A549 (cell line): ENCODE measurements around the gene CNST. TPM values are rescaled to one million over a fixed set of nuclear protein-coding genes. Genes with fewer than 3 reads are reported as not detected.
A peak's percentile ranks its signal among the peaks of the same experiment; 100 is the strongest.

ENCODE experiments used
- ATAC-seq, 2 experiments: fragments of 200-7000 bp in 1 of 2; fragments of >200 bp in 1 of 2; cut with Nextera tagmentation in 1 of 2; cut with Tn5 transposase in 1 of 2; 3 replicates each; pipeline versions ENCODE4 v1.8.0 to v1.9.1; 2018 to 2020; ENCODE audit warnings: mild to moderate bottlenecking in 1 of 2, moderate library complexity in 1 of 2
- CTCF ChIA-PET: fragments of 300-600 bp; sonication (Branson Sonifier 250); formaldehyde crosslinking; extraction: SDS; loops from one replicate; lab custom pipeline; 2021; ENCODE audit warnings: antibody characterized with exemption, inconsistent platforms; lab: Yijun Ruan, JAX
- POLR2A ChIA-PET: fragments of 350-600 bp; formaldehyde crosslinking; extraction: SDS; loops from one replicate; lab custom pipeline; 2021; ENCODE audit warnings: antibody characterized with exemption, inconsistent platforms; lab: Yijun Ruan, JAX
- DNase-seq, 2 experiments: peaks; one replicate each; pipeline versions ENCODE4 v3.0.0 to v3.0.0-alpha.2; 2011 to 2016; ENCODE audit warnings: low read depth in 1 of 2, low spot score in 1 of 2
- FAIRE-seq: peaks from 2 replicates; lab custom pipeline; 2011; peaks lifted over from hg19 to GRCh38; lab: Jason Lieb, UNC
- H3K27ac ChIP-seq, 2 experiments: fragments of >200 bp; sonication (Bioruptor Twin); formaldehyde crosslinking; 3 replicates each; pipeline ENCODE4 v1.5.1; 2016 to 2017
- H3K4me1 ChIP-seq: fragments of >200 bp; sonication (Bioruptor Twin); formaldehyde crosslinking; 3 replicates; pipeline ENCODE4 v1.6.1; 2016
- H3K4me2 ChIP-seq: fragments of >200 bp; sonication (Bioruptor Twin); formaldehyde crosslinking; 3 replicates; pipeline ENCODE4 v1.6.1; 2016
- H3K4me3 ChIP-seq: fragments of >200 bp; sonication (Bioruptor Twin); formaldehyde crosslinking; 3 replicates; pipeline ENCODE4 v1.5.1; 2016
- H3K9me3 ChIP-seq: fragments of >200 bp; sonication (Bioruptor Twin); formaldehyde crosslinking; 3 replicates; pipeline ENCODE4 v1.6.1; 2016
- ATOH8 ChIP-seq: fragments of 250-450 bp; sonication (Bioruptor Pico); IDR thresholded peaks from 2 replicates; pipeline ENCODE4 v1.5.0; 2020; ENCODE audit warnings: low read depth, mild to moderate bottlenecking, moderate library complexity
- BHLHE40 ChIP-seq: IDR thresholded peaks from 2 replicates; pipeline ENCODE4 v1.6.1; 2012; ENCODE audit warnings: low read depth, low read length, inconsistent platforms
- CBX2 ChIP-seq: fragments of 200-600 bp; sonication (generic); IDR thresholded peaks from 2 replicates; pipeline ENCODE4 v1.6.1; 2016; ENCODE audit warnings: low read depth, mild to moderate bottlenecking, borderline replicate concordance
- CEBPB ChIP-seq, 2 experiments: fragments of >200 bp in 1 of 2; sonication (Bioruptor Twin) in 1 of 2; formaldehyde crosslinking in 1 of 2; IDR thresholded peaks; 2 replicates each; pipeline ENCODE4 v1.6.1; 2012 to 2016
- EP300 ChIP-seq, 2 experiments: fragments of >200 bp; sonication (Bioruptor Twin); formaldehyde crosslinking; IDR thresholded peaks; 2 replicates in 1 of 2; 3 replicates in 1 of 2; pipeline ENCODE4 v1.6.1; 2016 to 2017
- FOSB ChIP-seq: fragments of 250-450 bp; sonication (Bioruptor Pico); IDR thresholded peaks from 2 replicates; pipeline ENCODE4 v1.5.0; 2020; ENCODE audit warnings: mild to moderate bottlenecking, moderate library complexity
- FOSL2 ChIP-seq, 2 experiments: fragments of 450-650 bp in 1 of 2; fragments of >200 bp in 1 of 2; sonication (Bioruptor Twin) in 1 of 2; formaldehyde crosslinking; IDR thresholded peaks; 2 replicates each; pipeline versions ENCODE4 v1.5.0 to v1.6.1; 2016 to 2020; ENCODE audit warnings: mild to moderate bottlenecking in 1 of 2, moderate library complexity in 1 of 2
- FOXS1 ChIP-seq: fragments of 250-450 bp; sonication (Bioruptor Pico); IDR thresholded peaks from 2 replicates; pipeline ENCODE4 v1.5.0; 2020; ENCODE audit warnings: mild to moderate bottlenecking, moderate library complexity
- GATA3 ChIP-seq: IDR thresholded peaks from 2 replicates; pipeline ENCODE4 v1.6.1; 2012; ENCODE audit warnings: borderline replicate concordance
- HDAC2 ChIP-seq: fragments of 200-600 bp; sonication (generic); IDR thresholded peaks from 2 replicates; pipeline ENCODE4 v1.6.1; 2016
- HOXA7 ChIP-seq: fragments of 250-450 bp; sonication (Bioruptor Pico); IDR thresholded peaks from 2 replicates; pipeline ENCODE4 v1.5.0; 2020; ENCODE audit warnings: mild to moderate bottlenecking, moderate library complexity
- HOXB13 ChIP-seq: fragments of 250-450 bp; sonication (Bioruptor Pico); IDR thresholded peaks from 2 replicates; pipeline ENCODE4 v1.5.0; 2020; ENCODE audit warnings: low read depth, mild to moderate bottlenecking, moderate library complexity
- HOXB5 ChIP-seq: fragments of 250-450 bp; sonication (Bioruptor Pico); IDR thresholded peaks from 2 replicates; pipeline ENCODE4 v1.5.0; 2020; ENCODE audit warnings: mild to moderate bottlenecking, moderate library complexity
- JUN ChIP-seq, 2 experiments: fragments of >200 bp; sonication (Bioruptor Twin); formaldehyde crosslinking; IDR thresholded peaks; 2 replicates in 1 of 2; 3 replicates in 1 of 2; pipeline ENCODE4 v1.6.1; 2016 to 2017
- JUNB ChIP-seq: fragments of >200 bp; sonication (Bioruptor Twin); formaldehyde crosslinking; IDR thresholded peaks from 2 replicates; pipeline ENCODE4 v1.6.1; 2016
- MYC ChIP-seq: IDR thresholded peaks from 2 replicates; pipeline ENCODE4 v1.6.1; 2012; ENCODE audit warnings: mild to moderate bottlenecking, inconsistent platforms, low read length, improper control_type of control experiment, borderline replicate concordance
- NR3C1 ChIP-seq: fragments of >200 bp; sonication (Bioruptor Twin); formaldehyde crosslinking; IDR thresholded peaks from 3 replicates; pipeline ENCODE4 v1.6.1; 2017
- POLR2A ChIP-seq: IDR thresholded peaks from 2 replicates; pipeline ENCODE4 v1.6.1; 2012; ENCODE audit warnings: mild to moderate bottlenecking, low read length
- RARB ChIP-seq: fragments of 250-450 bp; sonication (Bioruptor Pico); IDR thresholded peaks from 2 replicates; pipeline ENCODE4 v1.8.0; 2021; ENCODE audit warnings: mild to moderate bottlenecking, moderate library complexity
- RFX5 ChIP-seq: fragments of 450-650 bp; IDR thresholded peaks from 2 replicates; pipeline ENCODE4 v1.7.1; 2014; ENCODE audit warnings: antibody characterized with exemption, mild to moderate bottlenecking, moderate library complexity
- RNF2 ChIP-seq: fragments of 200-600 bp; sonication (generic); IDR thresholded peaks from 2 replicates; pipeline ENCODE4 v1.6.1; 2016; ENCODE audit warnings: low read depth, mild to moderate bottlenecking, antibody characterized with exemption, moderate library complexity, borderline replicate concordance
- SREBF2 ChIP-seq: fragments of 450-650 bp; IDR thresholded peaks from 2 replicates; pipeline ENCODE4 v1.6.1; 2014; ENCODE audit warnings: mild to moderate bottlenecking, moderate library complexity
- ZFP36 ChIP-seq: fragments of 450-650 bp; IDR thresholded peaks from 2 replicates; pipeline ENCODE4 v1.6.1; 2014; ENCODE audit warnings: borderline replicate concordance; ENCODE audit not compliant: partially characterized antibody
- ZSCAN20 ChIP-seq: fragments of 250-450 bp; sonication (Bioruptor Pico); IDR thresholded peaks from 2 replicates; pipeline ENCODE4 v1.8.0; 2022; ENCODE audit warnings: mild to moderate bottlenecking, moderate library complexity
- WGBS: methylation state at CpG from one replicate; pipeline ENCODE4 v1.1.6; 2017; ENCODE audit errors: missing lambda C conversion rate; 5-methylcytosine and 5-hydroxymethylcytosine counted together
- polyA plus RNA-seq, 4 experiments: library from polyadenylated mRNA; depleted of rRNA in 3 of 4; stranded (reverse); fragments of >200 nt; fragmentation: RNase III in 1 of 4; extraction: RNeasy Plus Mini Kit Qiagen cat#74134 plus additional on column Dnase treatment in 1 of 4; gene quantifications; 2 replicates in 3 of 4; 3 replicates in 1 of 4; pipeline ENCODE4 v1.2.3, GENCODE V29; 2011 to 2017
- TF ChIP-seq, protein P1 (sequence below): IDR thresholded peaks from 2 replicates; pipeline ENCODE4 v1.6.1; 2012
- TF ChIP-seq, protein P2 (sequence below): fragments of 450-650 bp; IDR thresholded peaks from 2 replicates; pipeline ENCODE4 v1.6.1; 2014; ENCODE audit warnings: antibody characterized with exemption

The CNST gene
- polyA plus RNA-seq, 2 of the 4 experiments (the other 2 are of a cell fraction): 7.9 to 23.0 TPM

DNA sequence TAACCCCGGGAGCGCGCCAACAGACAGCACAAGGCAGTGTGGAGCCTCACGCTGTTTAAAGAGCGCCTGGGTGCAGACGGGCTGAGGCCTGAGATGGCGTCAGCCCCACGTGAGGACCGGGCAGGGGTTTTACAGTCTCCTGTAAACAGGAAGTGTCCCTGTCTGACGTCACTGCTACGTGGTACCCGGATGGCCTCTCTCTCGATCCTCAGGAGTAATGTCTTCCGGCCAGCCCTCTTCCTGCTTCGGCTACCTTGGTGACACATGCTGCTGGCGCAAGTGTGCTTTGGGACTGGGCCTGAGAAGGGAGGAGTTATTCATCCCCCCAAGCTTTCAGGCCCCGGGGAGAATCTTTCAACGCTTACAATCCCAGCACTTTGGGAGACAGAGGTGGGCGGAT, 41.2 kb downstream of the CNST start:
- no peak overlapping the region for H3K4me2 ChIP-seq
- H3K27ac ChIP-seq: peak overlapping the region in 1 of 2 experiments; percentile 70; a peak in 1 of 6 replicates
- H3K4me3 ChIP-seq: no peak overlapping the region
- WGBS: 92% methylated on average over 19 of the region's 19 CpGs
- no peak for DNase-seq
- ATAC-seq: no peak
- peaks cover 5% of the 10 kb centered on the region; the same call in 1 of the 3 replicates for H3K9me3 ChIP-seq
- peaks cover 20% of the 10 kb centered on the region for H3K4me1 ChIP-seq
- no peak for TF ChIP-seq FOSB
- ChIA-PET POLR2A (no interaction called here), CTCF (no interaction called here)
- no peak for FAIRE-seq

- 14% methylated on average over 18 of the region's 18 CpGs for WGBS
- peak; percentile 34 to 88 for DNase-seq
- peaks cover 23% of the 10 kb centered on the region for H3K4me1 ChIP-seq
- peak overlapping the region; percentile 65 for H3K4me2 ChIP-seq
- H3K9me3 ChIP-seq: no peaks in the 10 kb centered on the region; the same call in 2 of the 3 replicates
- ChIA-PET POLR2A (interaction anchor here (0.6 kb wide), 1 partner anchor 67 kb away, joined by 3 read pairs; no protein-coding TSS in a partner anchor), CTCF (no interaction called here)
- FAIRE-seq: no peak
- TF ChIP-seq GATA3 (no peak), FOSL2 (IDR thresholded peaks at IDR 0.05) (no peak), FOSL2 (CRISPR knock-in tag; IDR thresholded peaks at IDR 0.05) (peak; percentile 69), EP300 (IDR thresholded peaks at IDR 0.05) (no peak), CEBPB (IDR thresholded peaks at IDR 0.05) (peak in 1 of 2 experiments; percentile 44; a peak in 1 of 4 replicates), FOXS1 (CRISPR knock-in tag) (no peak), ATOH8 (0 out of 2 replicates have a peak, but pooled peaks have one; percentile 31), HOXA7 (CRISPR knock-in tag) (no peak), HDAC2 (no peak), RNF2 (no peak), ZSCAN20 (no peak), RARB (no peak), SREBF2 (no peak), NR3C1 (no peak), FOSB (no peak), JUNB (no peak), HOXB13 (no peak), MYC (peak; percentile 62; the same call in 1 of the 2 replicates), JUN (IDR thresholded peaks at IDR 0.05) (0 out of 5 replicates have a peak, but pooled peaks of 1 of the 2 experiments have one; percentile 48), RFX5 (no peak), BHLHE40 (peak; percentile 73), ZFP36 (no peak), HOXB5 (no peak), POLR2A (no peak), CBX2 (no peak)
- TF ChIP-seq, protein P1, sequence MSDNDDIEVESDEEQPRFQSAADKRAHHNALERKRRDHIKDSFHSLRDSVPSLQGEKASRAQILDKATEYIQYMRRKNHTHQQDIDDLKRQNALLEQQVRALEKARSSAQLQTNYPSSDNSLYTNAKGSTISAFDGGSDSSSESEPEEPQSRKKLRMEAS: peak; percentile 87
- TF ChIP-seq, protein P2, sequence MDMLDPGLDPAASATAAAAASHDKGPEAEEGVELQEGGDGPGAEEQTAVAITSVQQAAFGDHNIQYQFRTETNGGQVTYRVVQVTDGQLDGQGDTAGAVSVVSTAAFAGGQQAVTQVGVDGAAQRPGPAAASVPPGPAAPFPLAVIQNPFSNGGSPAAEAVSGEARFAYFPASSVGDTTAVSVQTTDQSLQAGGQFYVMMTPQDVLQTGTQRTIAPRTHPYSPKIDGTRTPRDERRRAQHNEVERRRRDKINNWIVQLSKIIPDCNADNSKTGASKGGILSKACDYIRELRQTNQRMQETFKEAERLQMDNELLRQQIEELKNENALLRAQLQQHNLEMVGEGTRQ: peak; percentile 73
- H3K27ac ChIP-seq: peak overlapping the region; percentile 58 to 70
- H3K4me3 ChIP-seq: no peak overlapping the region
- peak; percentile 92 to 94 for ATAC-seq
These were observed 42.5 kb downstream of the CNST start for GRCh38 chr1:246608616-246609376.
